Placental pericyte (primary cell): ENCODE measurements around the gene PAGE5. TPM values are rescaled to one million over a fixed set of nuclear protein-coding genes. Genes with fewer than 3 reads are reported as not detected.

Experiments used
- total RNA-seq: library from RNA; depleted of rRNA; stranded (reverse); fragments of >200 nt; gene quantifications from 2 replicates; pipeline ENCODE4 v1.2.3, GENCODE V29; 2012

The PAGE5 gene, protein sequence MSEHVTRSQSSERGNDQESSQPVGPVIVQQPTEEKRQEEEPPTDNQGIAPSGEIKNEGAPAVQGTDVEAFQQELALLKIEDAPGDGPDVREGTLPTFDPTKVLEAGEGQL
- not detected in 2 replicates for total RNA-seq

DNA sequence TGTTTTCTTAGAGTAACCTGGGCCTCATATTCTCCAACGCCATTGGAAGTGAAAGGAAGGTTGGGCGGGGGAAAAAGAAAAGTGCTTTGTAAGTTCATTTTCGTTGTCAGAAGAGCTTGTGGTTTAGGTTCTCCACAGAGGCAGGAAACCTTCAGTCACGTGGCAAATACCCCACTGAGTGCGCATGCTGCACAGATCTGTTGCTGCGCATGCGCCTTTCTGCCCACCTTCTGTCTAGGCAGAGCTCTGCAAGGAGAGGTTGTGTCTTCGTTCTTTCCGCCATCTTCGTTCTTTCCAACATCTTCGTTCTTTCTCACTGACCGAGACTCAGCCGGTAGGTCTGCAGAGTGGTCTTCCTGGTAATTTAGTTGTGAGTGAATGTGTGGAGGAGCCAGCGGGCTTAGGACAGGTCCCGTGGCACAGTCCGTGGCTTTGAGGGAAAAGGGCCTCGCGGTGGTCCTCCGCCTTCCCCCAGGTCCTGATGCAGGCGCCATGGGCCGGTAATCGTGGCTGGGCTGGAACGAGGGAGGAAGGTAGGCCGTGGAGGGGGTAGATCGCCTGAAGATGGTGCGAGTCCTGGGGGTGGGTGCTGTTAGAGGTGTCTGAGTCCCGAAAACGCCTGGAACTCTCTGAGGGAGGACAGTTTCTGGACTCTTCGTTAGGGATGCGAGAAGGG lies at the start of gene PAGE5:
Gene PAGE5, plus strand, starts transcription at position 228 of the 676 bp plus-strand sequence. CDS start 1,037 bp downstream, outside the sequence.

DNA sequence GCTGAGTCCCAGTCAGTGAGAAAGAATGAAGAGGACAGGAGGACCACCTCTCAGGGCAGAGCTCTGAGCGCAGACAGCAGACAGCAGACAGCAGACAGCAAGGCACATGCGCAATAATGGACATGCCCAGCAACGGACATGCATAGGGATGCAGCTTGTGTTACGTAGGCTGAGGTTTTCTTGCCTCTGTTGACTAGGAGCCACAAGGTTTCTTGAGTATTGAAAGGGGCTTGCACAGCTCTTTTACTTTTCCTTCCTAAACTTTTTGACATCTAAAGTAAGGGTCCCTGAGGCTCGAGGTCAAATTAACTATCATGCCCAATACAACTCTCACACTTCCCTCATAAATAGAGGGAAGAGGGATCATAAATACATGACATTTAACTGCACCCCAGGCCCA lies 44.7 kb downstream of the PAGE5 start, which contains the start of gene PAGE3:
Gene PAGE3, minus strand, starts transcription at position 101 of the 400 bp plus-strand sequence. CDS start 1,013 bp downstream, outside the sequence.

Other genes starting within 250 kb of the PAGE5 start
- not detected in 2 replicates for gene PFKFB1, start 226.2 kb upstream of the PAGE5 start, total RNA-seq
- gene APEX2, start 220.0 kb upstream of the PAGE5 start, total RNA-seq: 7.2 and 12.0 TPM in 2 replicates
- gene ALAS2, start 189.4 kb upstream of the PAGE5 start, total RNA-seq: not detected in 2 replicates
- not detected in 2 replicates for gene PAGE2B, start 145.3 kb upstream of the PAGE5 start, total RNA-seq
- gene PAGE2, start 131.3 kb upstream of the PAGE5 start, total RNA-seq: not detected in 2 replicates
- not detected in 2 replicates for gene PAGE3, start 44.6 kb downstream of the PAGE5 start, total RNA-seq
- gene MAGEH1, start 231.8 kb downstream of the PAGE5 start, total RNA-seq: 8.3 and 17.5 TPM in 2 replicates